ENCODE results near the gene MAML2. TPM values are rescaled to one million over a fixed set of nuclear protein-coding genes. Genes with fewer than 3 reads are reported as not detected.

MAML2 gene
- total and polyA plus RNA-seq, 4 donors: 0.56 to 2.1 (median 1.4) TPM

GRCh38 chr11:96114178-96115064 lies 228.6 kb downstream of the MAML2 start:
- 85% methylated on average over 5 of the region's 5 CpGs for WGBS
- Histone ChIP-seq H3K9ac (ENCODE audit: low read depth in 1 of 2, low read length in 2 of 2) (no peak overlapping the region), H3K9me3 (ENCODE audit: control insufficient read depth in 4 of 4, low read length in 3 of 4) (no peaks in the 10 kb centered on the region), H3K4me1 (ENCODE audit: control insufficient read depth in 4 of 4, insufficient read depth in 4 of 4, low read length in 3 of 4) (no peaks in the 10 kb centered on the region), H3K36me3 (ENCODE audit: control insufficient read depth in 4 of 4, insufficient read depth in 3 of 4, low read depth in 1 of 4, low read length in 3 of 4) (no peaks in the 10 kb centered on the region), H3K27ac (ENCODE audit: low read depth in 1 of 2, low read length in 2 of 2) (no peak overlapping the region), H3K4me3 (ENCODE audit: low read depth in 1 of 3, low read length in 3 of 3) (no peak overlapping the region), H3K27me3 (ENCODE audit: control insufficient read depth in 4 of 4, insufficient read depth in 4 of 4, low read length in 3 of 4) (no peaks in the 10 kb centered on the region)
- no peak for DNase-seq (ENCODE audit: low spot score)
- no peak for TF ChIP-seq SP1 (IDR thresholded peaks at IDR 0.05)

- H3K9me3 ChIP-seq (ENCODE audit: control insufficient read depth in 4 of 4, low read length in 3 of 4): no peaks in the 10 kb centered on the region
- no peak overlapping the region for H3K4me3 ChIP-seq (ENCODE audit: low read depth in 1 of 3, low read length in 3 of 3)
- no peak for DNase-seq (ENCODE audit: low spot score)
- H3K36me3 ChIP-seq (ENCODE audit: control insufficient read depth in 4 of 4, insufficient read depth in 3 of 4, low read depth in 1 of 4, low read length in 3 of 4): no peaks in the 10 kb centered on the region
- WGBS: 74% methylated on average over 4 of the region's 4 CpGs
- no peaks in the 10 kb centered on the region for H3K4me1 ChIP-seq (ENCODE audit: control insufficient read depth in 4 of 4, insufficient read depth in 4 of 4, low read length in 3 of 4)
- no peak overlapping the region for H3K9ac ChIP-seq (ENCODE audit: low read depth in 1 of 2, low read length in 2 of 2)
- no peak for TF ChIP-seq HNF4A (conservative IDR thresholded peaks at IDR 0.05)
- TF ChIP-seq REST (IDR thresholded peaks at IDR 0.05): no peak
- TF ChIP-seq GABPA (IDR thresholded peaks at IDR 0.05 in 1 of 2, conservative IDR thresholded peaks at IDR 0.05 in 1 of 2): no peak
- no peak for TF ChIP-seq ATF3 (IDR thresholded peaks at IDR 0.05)
- TF ChIP-seq YY1 (IDR thresholded peaks at IDR 0.05): no peak
- TF ChIP-seq CTCF (IDR thresholded peaks at IDR 0.05; ENCODE audit: low read depth, low read length, missing input control): no peak
- TF ChIP-seq FOXA1 (IDR thresholded peaks at IDR 0.05): no peak
- TF ChIP-seq MAX (IDR thresholded peaks at IDR 0.05): no peak
- TF ChIP-seq FOXA2 (IDR thresholded peaks at IDR 0.05): no peak
- TF ChIP-seq RAD21 (IDR thresholded peaks at IDR 0.05): no peak
- TF ChIP-seq SP1 (IDR thresholded peaks at IDR 0.05): no peak
- TF ChIP-seq NR2F2 (IDR thresholded peaks at IDR 0.05): no peak
- no peak for TF ChIP-seq EGR1 (IDR thresholded peaks at IDR 0.05; ENCODE audit: low read depth in 2 of 2)
- TF ChIP-seq TAF1 (conservative IDR thresholded peaks at IDR 0.05): no peak
- H3K27ac ChIP-seq (ENCODE audit: low read depth in 1 of 2, low read length in 2 of 2): no peak overlapping the region
- H3K27me3 ChIP-seq (ENCODE audit: control insufficient read depth in 4 of 4, insufficient read depth in 4 of 4, low read length in 3 of 4): no peaks in the 10 kb centered on the region
Observed at GRCh38 chr11:96113193-96113681, 229.8 kb downstream of the MAML2 start.

All from liver (tissue), 9 donors.